HepG2 (cell line): ENCODE results near the gene PRM2. TPM values are rescaled to one million over a fixed set of nuclear protein-coding genes. Genes with fewer than 3 reads are reported as not detected.
A peak's percentile ranks its signal among the peaks of the same experiment; 100 is the strongest.

ENCODE experiments used
- CCAR2 ChIP-seq: fragments of 200-400 bp; formaldehyde crosslinking; optimal IDR thresholded peaks from 2 replicates; pipeline ENCODE3; 2018; ENCODE audit warnings: low read depth, mild to moderate bottlenecking, low read length, moderate library complexity
- CERS6 ChIP-seq: sonication (generic); formaldehyde crosslinking; IDR thresholded peaks from 2 replicates; pipeline ENCODE4 v1.5.0; 2020; ENCODE audit warnings: missing genetic modification reagents
- CHD4 ChIP-seq: fragments of 200-600 bp; sonication (generic); IDR thresholded peaks from 2 replicates; pipeline ENCODE4 v1.7.0; 2017; ENCODE audit warnings: mild to moderate bottlenecking, low read length, borderline replicate concordance
- ELK4 ChIP-seq: sonication (generic); formaldehyde crosslinking; IDR thresholded peaks from 2 replicates; pipeline ENCODE4 v1.9.0; 2021; ENCODE audit warnings: missing genetic modification reagents, borderline replicate concordance
- FOXO1 ChIP-seq: sonication (generic); formaldehyde crosslinking; IDR thresholded peaks from 2 replicates; pipeline ENCODE4 v1.4.0; 2020; ENCODE audit warnings: missing genetic modification reagents
- KLF6 ChIP-seq: IDR thresholded peaks from 2 replicates; pipeline ENCODE4 v1.8.0; 2016; ENCODE audit warnings: missing biosample characterization, missing genetic modification reagents
- RAD51 ChIP-seq: fragments of 450-650 bp; IDR thresholded peaks from 2 replicates; pipeline ENCODE4 v1.6.1; 2016; ENCODE audit warnings: borderline replicate concordance
- RBM22 ChIP-seq: fragments of 200-400 bp; formaldehyde crosslinking; optimal IDR thresholded peaks from 2 replicates; pipeline ENCODE3; 2017; ENCODE audit warnings: mild to moderate bottlenecking, low read length, moderate library complexity
- RFX3 ChIP-seq: IDR thresholded peaks from 2 replicates; pipeline ENCODE4 v1.6.1; 2016; ENCODE audit warnings: missing biosample characterization, missing genetic modification reagents
- TFAP4 ChIP-seq: sonication (generic); IDR thresholded peaks from 2 replicates; pipeline ENCODE4 v1.6.1; 2016; ENCODE audit warnings: low read depth, borderline replicate concordance
- ZBTB4 ChIP-seq: sonication (generic); formaldehyde crosslinking; IDR thresholded peaks from 2 replicates; pipeline ENCODE4 v1.4.0; 2020; ENCODE audit warnings: missing genetic modification reagents, mild to moderate bottlenecking, borderline replicate concordance
- ZFP82 ChIP-seq: sonication (generic); formaldehyde crosslinking; IDR thresholded peaks from 2 replicates; pipeline ENCODE4 v1.5.1; 2020; ENCODE audit warnings: mild to moderate bottlenecking, missing genetic modification reagents, borderline replicate concordance
- ZNF260 ChIP-seq: sonication (generic); formaldehyde crosslinking; IDR thresholded peaks from 2 replicates; pipeline ENCODE4 v1.4.0; 2020; ENCODE audit warnings: missing genetic modification reagents, low read depth, mild to moderate bottlenecking, borderline replicate concordance
- ZNF292 ChIP-seq: sonication (generic); formaldehyde crosslinking; IDR thresholded peaks from 2 replicates; pipeline ENCODE4 v1.8.1; 2022; ENCODE audit warnings: mild to moderate bottlenecking, low read depth, missing genetic modification reagents, borderline replicate concordance
- ZNF446 ChIP-seq: sonication (generic); formaldehyde crosslinking; IDR thresholded peaks from 2 replicates; pipeline ENCODE4 v1.5.0; 2020; ENCODE audit warnings: mild to moderate bottlenecking, missing genetic modification reagents
- polyA plus RNA-seq, 8 experiments: library from polyadenylated mRNA; depleted of rRNA in 3 of 8; stranded (reverse) in 7 of 8; unstranded in 1 of 8; fragments of >200 nt; fragmentation: Illumina TruSeq in 4 of 8; extraction: Trizol in 4 of 8; gene quantifications; 2 replicates each; pipeline versions ENCODE4 v1.2.1 to v1.2.3, GENCODE V29; 2011 to 2016; ENCODE audit warnings: low read depth in 4 of 8, missing spikeins in 1 of 8, mixed read lengths in 1 of 8; ENCODE audit not compliant: insufficient read depth in 1 of 8
- total RNA-seq, 5 experiments: library from RNA; depleted of rRNA; stranded (reverse); fragments of >200 nt; fragmentation: Illumina TruSeq; extraction: Trizol; gene quantifications; 2 replicates each; pipeline ENCODE4 v1.2.3, GENCODE V29; 2016; ENCODE audit warnings: low read depth in 1 of 5
- TF ChIP-seq, protein P1 (sequence below): sonication (generic); formaldehyde crosslinking; IDR thresholded peaks from 2 replicates; pipeline ENCODE4 v1.4.0; 2020; ENCODE audit warnings: missing genetic modification reagents, mild to moderate bottlenecking, borderline replicate concordance
- TF ChIP-seq, protein P2 (sequence below): sonication (generic); formaldehyde crosslinking; IDR thresholded peaks from 2 replicates; pipeline ENCODE4 v1.5.1; 2020; ENCODE audit warnings: mild to moderate bottlenecking, missing genetic modification reagents, moderate library complexity

PRM2 gene
- total and polyA plus RNA-seq, 2 of the 13 experiments (the other 11 are each of a cell fraction or from before 2014, with no cell fraction given): 0.54 TPM; not detected in 1

GRCh38 chr16:11292076-11292748 lies 15.9 kb upstream of the PRM2 start (continued):
- TF ChIP-seq TFAP4 (peak; percentile 75), ZNF446 (CRISPR knock-in tag) (no peak), ZNF260 (CRISPR knock-in tag) (no peak), CERS6 (CRISPR knock-in tag) (no peak), ZBTB4 (CRISPR knock-in tag) (no peak), ZNF292 (CRISPR knock-in tag) (no peak), CCAR2 (no peak), CHD4 (no peak), ZFP82 (CRISPR knock-in tag) (no peak), RBM22 (no peak), FOXO1 (CRISPR knock-in tag) (0 out of 2 replicates have a peak, but pooled peaks have one; percentile 11), RFX3 (CRISPR knock-in tag) (no peak), ELK4 (CRISPR knock-in tag) (no peak), KLF6 (CRISPR knock-in tag) (no peak), RAD51 (no peak)
- TF ChIP-seq, protein P1, sequence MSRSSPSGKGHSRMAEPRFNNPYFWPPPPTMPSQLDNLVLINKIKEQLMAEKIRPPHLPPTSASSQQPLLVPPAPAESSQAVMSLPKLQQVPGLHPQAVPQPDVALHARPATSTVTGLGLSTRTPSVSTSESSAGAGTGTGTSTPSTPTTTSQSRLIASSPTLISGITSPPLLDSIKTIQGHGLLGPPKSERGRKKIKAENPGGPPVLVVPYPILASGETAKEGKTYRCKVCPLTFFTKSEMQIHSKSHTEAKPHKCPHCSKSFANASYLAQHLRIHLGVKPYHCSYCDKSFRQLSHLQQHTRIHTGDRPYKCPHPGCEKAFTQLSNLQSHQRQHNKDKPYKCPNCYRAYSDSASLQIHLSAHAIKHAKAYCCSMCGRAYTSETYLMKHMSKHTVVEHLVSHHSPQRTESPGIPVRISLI (CRISPR knock-in tag): peak; percentile 80; the same call in 1 of the 2 replicates
- TF ChIP-seq, protein P2, sequence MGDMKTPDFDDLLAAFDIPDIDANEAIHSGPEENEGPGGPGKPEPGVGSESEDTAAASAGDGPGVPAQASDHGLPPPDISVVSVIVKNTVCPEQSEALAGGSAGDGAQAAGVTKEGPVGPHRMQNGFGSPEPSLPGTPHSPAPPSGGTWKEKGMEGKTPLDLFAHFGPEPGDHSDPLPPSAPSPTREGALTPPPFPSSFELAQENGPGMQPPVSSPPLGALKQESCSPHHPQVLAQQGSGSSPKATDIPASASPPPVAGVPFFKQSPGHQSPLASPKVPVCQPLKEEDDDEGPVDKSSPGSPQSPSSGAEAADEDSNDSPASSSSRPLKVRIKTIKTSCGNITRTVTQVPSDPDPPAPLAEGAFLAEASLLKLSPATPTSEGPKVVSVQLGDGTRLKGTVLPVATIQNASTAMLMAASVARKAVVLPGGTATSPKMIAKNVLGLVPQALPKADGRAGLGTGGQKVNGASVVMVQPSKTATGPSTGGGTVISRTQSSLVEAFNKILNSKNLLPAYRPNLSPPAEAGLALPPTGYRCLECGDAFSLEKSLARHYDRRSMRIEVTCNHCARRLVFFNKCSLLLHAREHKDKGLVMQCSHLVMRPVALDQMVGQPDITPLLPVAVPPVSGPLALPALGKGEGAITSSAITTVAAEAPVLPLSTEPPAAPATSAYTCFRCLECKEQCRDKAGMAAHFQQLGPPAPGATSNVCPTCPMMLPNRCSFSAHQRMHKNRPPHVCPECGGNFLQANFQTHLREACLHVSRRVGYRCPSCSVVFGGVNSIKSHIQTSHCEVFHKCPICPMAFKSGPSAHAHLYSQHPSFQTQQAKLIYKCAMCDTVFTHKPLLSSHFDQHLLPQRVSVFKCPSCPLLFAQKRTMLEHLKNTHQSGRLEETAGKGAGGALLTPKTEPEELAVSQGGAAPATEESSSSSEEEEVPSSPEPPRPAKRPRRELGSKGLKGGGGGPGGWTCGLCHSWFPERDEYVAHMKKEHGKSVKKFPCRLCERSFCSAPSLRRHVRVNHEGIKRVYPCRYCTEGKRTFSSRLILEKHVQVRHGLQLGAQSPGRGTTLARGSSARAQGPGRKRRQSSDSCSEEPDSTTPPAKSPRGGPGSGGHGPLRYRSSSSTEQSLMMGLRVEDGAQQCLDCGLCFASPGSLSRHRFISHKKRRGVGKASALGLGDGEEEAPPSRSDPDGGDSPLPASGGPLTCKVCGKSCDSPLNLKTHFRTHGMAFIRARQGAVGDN (CRISPR knock-in tag): peak; percentile 51
